HepG2 (cell line): ENCODE data around the gene STARD10. TPM values are rescaled to one million over a fixed set of nuclear protein-coding genes. Genes with fewer than 3 reads are reported as not detected.
"Not testable (repeated sequence)": the region's sequence is repeated elsewhere in the genome, so short reads cannot be mapped to it uniquely, and the experiment has no call there.

ENCODE experiments used
- ATAC-seq: fragments of 200-7000 bp; cut with Tn5 transposase; 3 replicates; pipeline ENCODE4 v1.9.1; 2020; ENCODE audit warnings: mild to moderate bottlenecking, moderate library complexity
- BruUV-seq: library from RNA; stranded (reverse); fragments of 400-500 nt; replicated peaks from 2 replicates; lab custom pipeline; 2021; lab: Mats Ljungman, UMichigan
- CTCF ChIA-PET: fragments of 300-600 bp; formaldehyde crosslinking; extraction: SDS; loops from one replicate; lab custom pipeline; 2021; ENCODE audit warnings: low total read pairs, inconsistent platforms, low intra/inter-chr PET ratio; lab: Yijun Ruan, JAX
- POLR2A ChIA-PET: fragments of 350-600 bp; sonication (Branson Sonifier 250); formaldehyde crosslinking; loops from one replicate; lab custom pipeline; 2020; ENCODE audit warnings: antibody characterized with exemption, inconsistent platforms; lab: Yijun Ruan, JAX
- DNase-seq: peaks from one replicate; pipeline ENCODE4 v3.0.0-alpha.2; 2015; ENCODE audit warnings: low spot score
- FAIRE-seq: peaks from 3 replicates; lab custom pipeline; 2011; peaks lifted over from hg19 to GRCh38; lab: Jason Lieb, UNC
- H2AFZ ChIP-seq: one replicate; pipeline ENCODE4 v1.6.1; 2011; ENCODE audit warnings: low read length, inconsistent platforms
- H3K27ac ChIP-seq: fragments of 300-600 bp; 3 replicates; pipeline ENCODE4 v1.8.0; 2011; ENCODE audit warnings: mixed run types, mild to moderate bottlenecking, mixed read lengths, low read length, inconsistent platforms; ENCODE audit not compliant: insufficient read depth; ENCODE audit errors: extremely low read length
- H3K27me3 ChIP-seq, 2 experiments: fragments of 200-600 bp in 1 of 2; 2 replicates in 1 of 2; 3 replicates in 1 of 2; pipeline versions ENCODE4 v1.6.0 to v1.8.0; 2011; ENCODE audit warnings: low read length in 2 of 2, mild to moderate bottlenecking in 2 of 2, moderate library complexity in 2 of 2, inconsistent platforms in 1 of 2; ENCODE audit not compliant: insufficient read depth in 2 of 2, control insufficient read depth in 1 of 2
- H3K36me3 ChIP-seq, 2 experiments: fragments of 200-600 bp in 1 of 2; replicated peaks in 1 of 2; 2 replicates in 1 of 2; 3 replicates in 1 of 2; pipeline versions ENCODE4 v1.5.1 to v1.8.0; 2011; ENCODE audit warnings: low read length in 2 of 2, inconsistent platforms in 1 of 2; ENCODE audit not compliant: insufficient read depth in 2 of 2, control insufficient read depth in 1 of 2
- H3K4me1 ChIP-seq: 2 replicates; pipeline ENCODE4 v1.5.1; 2012; ENCODE audit warnings: low read length, inconsistent platforms; ENCODE audit not compliant: insufficient read depth
- H3K4me2 ChIP-seq: 2 replicates; pipeline ENCODE4 v1.6.0; 2011; ENCODE audit warnings: low read depth, low read length, inconsistent platforms
- H3K4me3 ChIP-seq, 3 experiments: fragments of 200-600 bp in 1 of 3; sonication (generic), shearing (Covaris generic) in 1 of 3; replicated peaks in 1 of 3; 2 replicates each; pipeline ENCODE4 v1.5.1; 2011 to 2016; ENCODE audit warnings: low read length in 3 of 3, inconsistent platforms in 2 of 3, low read depth in 2 of 3, mild to moderate bottlenecking in 2 of 3, control low read depth in 1 of 3, mixed read lengths in 1 of 3; ENCODE audit not compliant: insufficient read depth in 1 of 3
- H3K79me2 ChIP-seq: one replicate; pipeline ENCODE4 v1.6.1; 2011; ENCODE audit warnings: low read length, inconsistent platforms; ENCODE audit not compliant: insufficient read depth
- H3K9ac ChIP-seq: 2 replicates; pipeline ENCODE4 v1.6.0; 2011; ENCODE audit warnings: mild to moderate bottlenecking, low read depth, low read length, inconsistent platforms; ENCODE audit not compliant: insufficient read depth
- H3K9me3 ChIP-seq: 2 replicates; pipeline ENCODE4 v1.5.1; 2012; ENCODE audit warnings: mild to moderate bottlenecking, low read length
- H4K20me1 ChIP-seq: 2 replicates; pipeline ENCODE4 v1.6.0; 2011; ENCODE audit warnings: inconsistent platforms, mild to moderate bottlenecking, low read length, moderate library complexity; ENCODE audit not compliant: insufficient read depth
- CBX1 ChIP-seq: IDR thresholded peaks from one replicate; pipeline ENCODE4 v1.6.1; 2016; ENCODE audit warnings: antibody characterized with exemption, low read depth
- GFI1 ChIP-seq: sonication (generic); formaldehyde crosslinking; IDR thresholded peaks from 2 replicates; pipeline ENCODE4 v1.5.0; 2020; ENCODE audit warnings: missing genetic modification reagents, mild to moderate bottlenecking, borderline replicate concordance
- SALL1 ChIP-seq: sonication (generic); formaldehyde crosslinking; IDR thresholded peaks from 2 replicates; pipeline ENCODE4 v1.8.0; 2022; ENCODE audit warnings: mild to moderate bottlenecking, missing genetic modification reagents
- ZBTB20 ChIP-seq: sonication (generic); formaldehyde crosslinking; IDR thresholded peaks from 2 replicates; pipeline ENCODE4 v1.8.1; 2023; ENCODE audit warnings: missing genetic modification reagents, low read depth, mild to moderate bottlenecking, borderline replicate concordance
- ZNF292 ChIP-seq: sonication (generic); formaldehyde crosslinking; IDR thresholded peaks from 2 replicates; pipeline ENCODE4 v1.8.1; 2022; ENCODE audit warnings: mild to moderate bottlenecking, low read depth, missing genetic modification reagents, borderline replicate concordance
- WGBS: methylation state at CpG from one replicate; pipeline ENCODE4 v1.1.6; 2017; ENCODE audit warnings: low lambda C conversion rate; 5-methylcytosine and 5-hydroxymethylcytosine counted together
- in situ Hi-C: cut with HindIII; loops from 2 replicates; pipeline ENCODE4 v1.10.0; 2017; ENCODE audit warnings: low pct_unique_long_range_greater_than_20kb; ENCODE audit not compliant: extremely low pct_ligation_motif_present
- intact Hi-C: fragments of 100-400 bp; cut with micrococcal nuclease; formaldehyde crosslinking; loops from one replicate; pipeline ENCODE4 v1.10.0; 2022; ENCODE audit not compliant: unreplicated experiment
- polyA plus RNA-seq, 8 experiments: library from polyadenylated mRNA; depleted of rRNA in 3 of 8; stranded (reverse) in 7 of 8; unstranded in 1 of 8; fragments of >200 nt; fragmentation: Illumina TruSeq in 4 of 8; extraction: Trizol in 4 of 8; gene quantifications; 2 replicates each; pipeline versions ENCODE4 v1.2.1 to v1.2.3, GENCODE V29; 2011 to 2016; ENCODE audit warnings: low read depth in 4 of 8, missing spikeins in 1 of 8, mixed read lengths in 1 of 8; ENCODE audit not compliant: insufficient read depth in 1 of 8
- total RNA-seq, 5 experiments: library from RNA; depleted of rRNA; stranded (reverse); fragments of >200 nt; fragmentation: Illumina TruSeq; extraction: Trizol; gene quantifications; 2 replicates each; pipeline ENCODE4 v1.2.3, GENCODE V29; 2016; ENCODE audit warnings: low read depth in 1 of 5
- TF ChIP-seq, protein P1 (sequence below): sonication (generic); formaldehyde crosslinking; IDR thresholded peaks from 2 replicates; pipeline ENCODE4 v1.5.1; 2020; ENCODE audit warnings: mild to moderate bottlenecking, moderate library complexity, missing genetic modification reagents
- TF ChIP-seq, protein P2 (sequence below): sonication (generic); formaldehyde crosslinking; IDR thresholded peaks from 2 replicates; pipeline ENCODE4 v1.5.0; 2020; ENCODE audit warnings: mild to moderate bottlenecking, missing genetic modification reagents, moderate library complexity
- TF ChIP-seq, protein P3 (sequence below): sonication (generic); formaldehyde crosslinking; conservative IDR thresholded peaks from 2 replicates; pipeline ENCODE4 v1.8.0; 2022; ENCODE audit warnings: low read depth, missing genetic modification reagents
- TF ChIP-seq, protein P4 (sequence below): IDR thresholded peaks from 2 replicates; pipeline ENCODE4 v1.6.1; 2016; ENCODE audit warnings: low read depth, borderline replicate concordance

Gene STARD10
- total and polyA plus RNA-seq, 2 of the 13 experiments (the other 11 are each of a cell fraction or from before 2014, with no cell fraction given): 260 to 341 TPM

DNA sequence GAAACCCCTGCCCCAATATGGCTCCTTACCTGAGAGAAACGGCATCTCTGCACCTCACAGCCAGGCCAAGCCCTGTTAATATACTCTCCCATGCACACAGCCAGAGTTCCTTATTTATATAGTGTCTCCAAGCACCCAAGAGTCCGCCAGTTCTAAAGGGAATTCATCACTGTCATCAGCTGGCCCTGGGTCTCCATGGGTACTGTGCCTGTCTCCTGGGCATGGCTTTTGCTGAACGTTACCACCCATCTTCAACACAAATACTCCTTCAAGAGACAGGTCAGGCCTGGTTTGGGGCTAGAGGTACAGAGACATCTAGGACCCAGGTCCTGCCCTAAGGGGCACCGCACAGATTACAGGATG lies 18.7 kb upstream of the STARD10 start (continued):
- TF ChIP-seq, protein P1, sequence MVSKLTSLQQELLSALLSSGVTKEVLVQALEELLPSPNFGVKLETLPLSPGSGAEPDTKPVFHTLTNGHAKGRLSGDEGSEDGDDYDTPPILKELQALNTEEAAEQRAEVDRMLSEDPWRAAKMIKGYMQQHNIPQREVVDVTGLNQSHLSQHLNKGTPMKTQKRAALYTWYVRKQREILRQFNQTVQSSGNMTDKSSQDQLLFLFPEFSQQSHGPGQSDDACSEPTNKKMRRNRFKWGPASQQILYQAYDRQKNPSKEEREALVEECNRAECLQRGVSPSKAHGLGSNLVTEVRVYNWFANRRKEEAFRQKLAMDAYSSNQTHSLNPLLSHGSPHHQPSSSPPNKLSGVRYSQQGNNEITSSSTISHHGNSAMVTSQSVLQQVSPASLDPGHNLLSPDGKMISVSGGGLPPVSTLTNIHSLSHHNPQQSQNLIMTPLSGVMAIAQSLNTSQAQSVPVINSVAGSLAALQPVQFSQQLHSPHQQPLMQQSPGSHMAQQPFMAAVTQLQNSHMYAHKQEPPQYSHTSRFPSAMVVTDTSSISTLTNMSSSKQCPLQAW (CRISPR knock-in tag): peak; percentile 10; the same call in 1 of the 2 replicates
- no peak for TF ChIP-seq ZNF292 (CRISPR knock-in tag)

DNA sequence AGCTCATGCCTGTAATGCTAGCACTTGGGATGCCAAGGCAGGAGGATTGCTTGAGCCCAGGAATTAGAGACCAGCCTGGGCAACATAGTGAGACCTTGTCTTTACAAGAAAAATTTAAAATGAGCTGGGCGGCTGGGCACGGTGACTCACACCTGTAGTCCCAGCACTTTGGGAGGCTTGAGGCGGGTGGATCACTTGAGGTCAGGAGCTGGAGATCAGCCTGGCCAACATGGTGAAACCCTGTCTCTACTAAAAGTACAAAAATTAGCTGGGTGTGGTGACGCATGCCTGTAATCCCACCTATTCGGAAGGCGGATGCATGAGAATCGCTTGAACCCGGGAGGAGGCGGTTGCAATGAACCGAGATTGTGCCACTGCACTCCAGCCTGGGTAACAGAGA lies 17.8 kb upstream of the STARD10 start:
- H3K36me3 ChIP-seq, H3K9me3 ChIP-seq, H3K27ac ChIP-seq, H2AFZ ChIP-seq, FAIRE-seq, in situ Hi-C loops, H4K20me1 ChIP-seq, DNase-seq, H3K9ac ChIP-seq, ATAC-seq, H3K27me3 ChIP-seq, H3K4me3 ChIP-seq, BruUV-seq, H3K4me2 ChIP-seq: not testable (repeated sequence)
- intact Hi-C loops: loop anchor here (2.0 kb wide), 1 partner anchor 17 kb away; the partner anchor contains the start of gene STARD10
- ChIA-PET POLR2A (interaction anchor here (0.6 to 2.9 kb wide), 2 partner anchors 17 to 653 kb away, joined by 3 to 22 read pairs; partner anchors contain the start of gene STARD10), CTCF (interaction anchor here (3.6 kb wide), 1 partner anchor 86 kb away, joined by 25 read pairs; no protein-coding TSS in a partner anchor)
- peaks cover 20% of the 10 kb centered on the region for H3K79me2 ChIP-seq
- WGBS: 96% methylated on average over 10 of the region's 10 CpGs
- peaks cover 55% of the 10 kb centered on the region for H3K4me1 ChIP-seq

DNA sequence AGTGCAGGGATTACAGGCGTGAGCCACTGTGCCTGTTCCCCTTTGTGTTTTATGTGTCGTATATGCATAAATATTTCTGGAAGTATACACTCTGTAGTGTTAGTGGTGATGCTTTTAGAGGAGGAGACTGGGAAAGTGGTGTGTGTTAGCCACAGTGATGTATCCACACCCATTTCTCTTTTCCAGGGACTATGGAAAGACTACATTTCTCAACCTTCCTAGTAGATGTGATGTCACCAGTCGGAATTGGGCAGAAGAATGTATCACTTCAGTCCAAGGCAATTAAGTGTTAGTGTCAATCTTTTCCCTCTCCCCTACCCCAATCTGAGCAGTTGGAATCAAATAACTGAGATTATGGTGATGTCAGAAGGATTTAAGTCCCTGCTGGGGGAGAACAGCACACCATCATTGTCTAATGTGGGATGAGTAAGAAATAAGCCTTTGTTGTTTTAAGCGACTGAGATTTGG lies 14.5 kb upstream of the STARD10 start:
- H4K20me1 ChIP-seq: no peaks in the 10 kb centered on the region
- no peaks in the 10 kb centered on the region for H3K9me3 ChIP-seq
- no TSS peak for BruUV-seq
- no peak overlapping the region for H3K4me2 ChIP-seq
- ChIA-PET CTCF (no interaction called here), POLR2A (interaction anchor here (1.8 kb wide), 1 partner anchor 14 kb away, joined by 13 read pairs; the partner anchor contains the start of gene STARD10)
- no peak overlapping the region for H3K9ac ChIP-seq
- ATAC-seq (no peak), FAIRE-seq (no peak), DNase-seq (no peak)
- H2AFZ ChIP-seq: no peak overlapping the region
- no peaks in the 10 kb centered on the region; a peak in 1 of 5 replicates for H3K36me3 ChIP-seq
- intact Hi-C loops (no loop called here), in situ Hi-C loops (no loop called here)
- H3K4me3 ChIP-seq: no peak overlapping the region
- WGBS: 96% methylated on average over 4 of the region's 4 CpGs
- peaks cover 16% of the 10 kb centered on the region for H3K79me2 ChIP-seq
- H3K27ac ChIP-seq: no peak overlapping the region
- H3K4me1 ChIP-seq: peaks cover 40% of the 10 kb centered on the region
- H3K27me3 ChIP-seq: no peaks in the 10 kb centered on the region; a peak in 1 of 5 replicates
- TF ChIP-seq, protein P2, sequence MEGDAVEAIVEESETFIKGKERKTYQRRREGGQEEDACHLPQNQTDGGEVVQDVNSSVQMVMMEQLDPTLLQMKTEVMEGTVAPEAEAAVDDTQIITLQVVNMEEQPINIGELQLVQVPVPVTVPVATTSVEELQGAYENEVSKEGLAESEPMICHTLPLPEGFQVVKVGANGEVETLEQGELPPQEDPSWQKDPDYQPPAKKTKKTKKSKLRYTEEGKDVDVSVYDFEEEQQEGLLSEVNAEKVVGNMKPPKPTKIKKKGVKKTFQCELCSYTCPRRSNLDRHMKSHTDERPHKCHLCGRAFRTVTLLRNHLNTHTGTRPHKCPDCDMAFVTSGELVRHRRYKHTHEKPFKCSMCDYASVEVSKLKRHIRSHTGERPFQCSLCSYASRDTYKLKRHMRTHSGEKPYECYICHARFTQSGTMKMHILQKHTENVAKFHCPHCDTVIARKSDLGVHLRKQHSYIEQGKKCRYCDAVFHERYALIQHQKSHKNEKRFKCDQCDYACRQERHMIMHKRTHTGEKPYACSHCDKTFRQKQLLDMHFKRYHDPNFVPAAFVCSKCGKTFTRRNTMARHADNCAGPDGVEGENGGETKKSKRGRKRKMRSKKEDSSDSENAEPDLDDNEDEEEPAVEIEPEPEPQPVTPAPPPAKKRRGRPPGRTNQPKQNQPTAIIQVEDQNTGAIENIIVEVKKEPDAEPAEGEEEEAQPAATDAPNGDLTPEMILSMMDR (CRISPR knock-in tag): no peak
- no peak for TF ChIP-seq SALL1 (CRISPR knock-in tag)
- TF ChIP-seq, protein P3, sequence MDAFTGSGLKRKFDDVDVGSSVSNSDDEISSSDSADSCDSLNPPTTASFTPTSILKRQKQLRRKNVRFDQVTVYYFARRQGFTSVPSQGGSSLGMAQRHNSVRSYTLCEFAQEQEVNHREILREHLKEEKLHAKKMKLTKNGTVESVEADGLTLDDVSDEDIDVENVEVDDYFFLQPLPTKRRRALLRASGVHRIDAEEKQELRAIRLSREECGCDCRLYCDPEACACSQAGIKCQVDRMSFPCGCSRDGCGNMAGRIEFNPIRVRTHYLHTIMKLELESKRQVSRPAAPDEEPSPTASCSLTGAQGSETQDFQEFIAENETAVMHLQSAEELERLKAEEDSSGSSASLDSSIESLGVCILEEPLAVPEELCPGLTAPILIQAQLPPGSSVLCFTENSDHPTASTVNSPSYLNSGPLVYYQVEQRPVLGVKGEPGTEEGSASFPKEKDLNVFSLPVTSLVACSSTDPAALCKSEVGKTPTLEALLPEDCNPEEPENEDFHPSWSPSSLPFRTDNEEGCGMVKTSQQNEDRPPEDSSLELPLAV: no peak
- no peak for TF ChIP-seq ZBTB20 (CRISPR knock-in tag)
- TF ChIP-seq CBX1: no peak
- TF ChIP-seq GFI1 (CRISPR knock-in tag): no peak
- TF ChIP-seq, protein P4, sequence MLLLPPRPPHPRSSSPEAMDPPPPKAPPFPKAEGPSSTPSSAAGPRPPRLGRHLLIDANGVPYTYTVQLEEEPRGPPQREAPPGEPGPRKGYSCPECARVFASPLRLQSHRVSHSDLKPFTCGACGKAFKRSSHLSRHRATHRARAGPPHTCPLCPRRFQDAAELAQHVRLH: no peak
